ENCODE measurements around the gene MAD1L1.
"Not testable (repeated sequence)": the region's sequence is repeated elsewhere in the genome, so short reads cannot be mapped to it uniquely, and the experiment has no call there.

MAD1L1 gene

GRCh38 chr7:1839701-1840100 lies 393.0 kb downstream of the MAD1L1 start:
- Histone ChIP-seq H3K36me3 (ENCODE audit: control insufficient read depth in 2 of 2, insufficient read depth in 2 of 2, low read length in 2 of 2) (no peaks in the 10 kb centered on the region), H3K4me3 (ENCODE audit: low read length in 2 of 2) (no peak overlapping the region), H3K27me3 (ENCODE audit: control insufficient read depth in 2 of 2, insufficient read depth in 2 of 2, low read length in 2 of 2) (no peaks in the 10 kb centered on the region), H3K27ac (ENCODE audit: low read depth in 2 of 2, low read length in 2 of 2) (no peak overlapping the region), H3K9ac (ENCODE audit: low read depth in 1 of 2, low read length in 2 of 2) (no peak overlapping the region), H3K4me1 (ENCODE audit: control insufficient read depth in 2 of 2, insufficient read depth in 2 of 2, low read length in 2 of 2) (no peaks in the 10 kb centered on the region), H3K9me3 (ENCODE audit: control insufficient read depth in 2 of 2, low read length in 2 of 2) (no peaks in the 10 kb centered on the region)

DNA sequence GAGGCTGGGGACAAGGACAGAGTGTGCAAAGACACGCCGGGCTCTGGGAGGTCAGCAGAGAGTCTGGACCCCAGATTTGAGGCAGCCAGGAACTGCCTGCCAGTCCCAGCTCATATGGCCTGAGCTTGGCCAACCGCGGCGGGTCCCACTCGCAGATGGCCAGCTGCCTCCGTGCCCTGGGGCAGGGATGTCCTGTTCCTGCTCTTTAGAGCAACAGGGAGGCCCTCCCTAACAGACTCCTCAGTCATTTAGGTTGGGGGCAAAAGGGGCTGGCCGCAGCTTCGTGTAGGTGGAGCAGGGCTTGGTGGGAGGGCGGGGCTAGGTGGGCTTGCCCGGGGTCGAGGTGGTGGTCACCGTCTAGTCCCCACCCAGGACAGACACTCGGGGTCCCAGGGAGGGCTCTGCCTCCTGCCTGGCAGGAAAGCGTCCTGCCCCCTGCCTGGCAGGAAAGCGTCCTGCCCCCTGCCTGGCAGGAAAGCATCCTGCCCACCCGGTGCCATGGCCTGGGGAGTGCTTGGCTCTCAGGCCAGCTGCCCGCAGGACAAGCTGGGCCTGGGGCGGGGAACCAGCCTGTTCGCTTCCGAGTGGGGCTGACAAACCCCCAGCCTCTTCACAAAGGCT lies 393.7 kb downstream of the MAD1L1 start:
- not testable (repeated sequence) for H3K36me3 ChIP-seq (ENCODE audit: control insufficient read depth in 2 of 2, insufficient read depth in 2 of 2, low read length in 2 of 2); H3K9me3 ChIP-seq (ENCODE audit: control insufficient read depth in 2 of 2, low read length in 2 of 2); H3K4me1 ChIP-seq (ENCODE audit: control insufficient read depth in 2 of 2, insufficient read depth in 2 of 2, low read length in 2 of 2); H3K27me3 ChIP-seq (ENCODE audit: control insufficient read depth in 2 of 2, insufficient read depth in 2 of 2, low read length in 2 of 2); H3K27ac ChIP-seq (ENCODE audit: low read depth in 2 of 2, low read length in 2 of 2); H3K9ac ChIP-seq (ENCODE audit: low read depth in 1 of 2, low read length in 2 of 2); H3K4me3 ChIP-seq (ENCODE audit: low read length in 2 of 2)

DNA sequence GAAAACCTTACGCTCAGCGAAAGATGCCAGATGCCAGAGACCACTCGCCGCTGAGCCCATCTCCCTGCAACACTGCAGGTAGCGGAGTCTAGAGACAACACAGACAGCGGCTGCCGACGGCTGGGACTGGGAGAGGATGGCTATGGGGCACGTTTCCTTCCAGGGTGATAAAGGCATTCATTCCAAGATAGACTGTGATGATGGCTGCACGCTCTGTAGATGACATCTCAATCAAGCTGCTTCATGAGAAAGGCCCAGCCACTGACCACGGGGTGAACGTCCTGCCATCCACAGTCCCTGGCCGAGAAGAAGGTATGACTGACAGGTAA lies 394.2 kb downstream of the MAD1L1 start:
- H3K27me3 ChIP-seq (ENCODE audit: control insufficient read depth in 2 of 2, insufficient read depth in 2 of 2, low read length in 2 of 2); H3K36me3 ChIP-seq (ENCODE audit: control insufficient read depth in 2 of 2, insufficient read depth in 2 of 2, low read length in 2 of 2); H3K27ac ChIP-seq (ENCODE audit: low read depth in 2 of 2, low read length in 2 of 2); H3K4me1 ChIP-seq (ENCODE audit: control insufficient read depth in 2 of 2, insufficient read depth in 2 of 2, low read length in 2 of 2); H3K9me3 ChIP-seq (ENCODE audit: control insufficient read depth in 2 of 2, low read length in 2 of 2); H3K4me3 ChIP-seq (ENCODE audit: low read length in 2 of 2); H3K9ac ChIP-seq (ENCODE audit: low read depth in 1 of 2, low read length in 2 of 2): not testable (repeated sequence)

GRCh38 chr7:1837696-1838543 lies 394.8 kb downstream of the MAD1L1 start:
- not testable (repeated sequence) for H3K36me3 ChIP-seq (ENCODE audit: control insufficient read depth in 2 of 2, insufficient read depth in 2 of 2, low read length in 2 of 2); H3K27ac ChIP-seq (ENCODE audit: low read depth in 2 of 2, low read length in 2 of 2); H3K27me3 ChIP-seq (ENCODE audit: control insufficient read depth in 2 of 2, insufficient read depth in 2 of 2, low read length in 2 of 2); H3K9me3 ChIP-seq (ENCODE audit: control insufficient read depth in 2 of 2, low read length in 2 of 2); H3K9ac ChIP-seq (ENCODE audit: low read depth in 1 of 2, low read length in 2 of 2); H3K4me1 ChIP-seq (ENCODE audit: control insufficient read depth in 2 of 2, insufficient read depth in 2 of 2, low read length in 2 of 2); H3K4me3 ChIP-seq (ENCODE audit: low read length in 2 of 2)

- H3K4me3 ChIP-seq (ENCODE audit: low read length in 2 of 2); H3K4me1 ChIP-seq (ENCODE audit: control insufficient read depth in 2 of 2, insufficient read depth in 2 of 2, low read length in 2 of 2); H3K27me3 ChIP-seq (ENCODE audit: control insufficient read depth in 2 of 2, insufficient read depth in 2 of 2, low read length in 2 of 2); H3K9me3 ChIP-seq (ENCODE audit: control insufficient read depth in 2 of 2, low read length in 2 of 2); H3K9ac ChIP-seq (ENCODE audit: low read depth in 1 of 2, low read length in 2 of 2); H3K27ac ChIP-seq (ENCODE audit: low read depth in 2 of 2, low read length in 2 of 2); H3K36me3 ChIP-seq (ENCODE audit: control insufficient read depth in 2 of 2, insufficient read depth in 2 of 2, low read length in 2 of 2): not testable (repeated sequence)
These were observed 400.7 kb downstream of the MAD1L1 start for GRCh38 chr7:1831933-1832535.

DNA sequence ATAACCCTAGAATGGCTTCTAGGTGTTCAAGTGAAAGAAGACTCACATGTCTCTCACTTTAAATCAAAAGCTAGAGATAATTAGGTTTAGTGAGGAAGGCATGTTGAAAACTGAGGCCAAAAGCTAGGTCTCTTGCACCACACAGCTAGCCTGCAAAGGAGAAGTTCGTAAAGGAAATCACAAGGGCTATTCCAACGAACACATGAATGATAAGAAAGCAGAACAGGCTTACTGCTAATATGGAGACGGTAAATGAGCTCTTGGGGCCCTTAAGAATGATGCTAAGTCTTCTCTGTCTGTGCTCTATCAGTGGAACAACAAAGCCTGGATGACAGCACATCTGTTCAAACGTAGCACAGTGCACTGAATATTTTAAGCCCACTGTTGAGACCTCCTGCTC lies 401.3 kb downstream of the MAD1L1 start:
- H3K27ac ChIP-seq (ENCODE audit: low read depth in 2 of 2, low read length in 2 of 2); H3K9ac ChIP-seq (ENCODE audit: low read depth in 1 of 2, low read length in 2 of 2); H3K9me3 ChIP-seq (ENCODE audit: control insufficient read depth in 2 of 2, low read length in 2 of 2): not testable (repeated sequence)

DNA sequence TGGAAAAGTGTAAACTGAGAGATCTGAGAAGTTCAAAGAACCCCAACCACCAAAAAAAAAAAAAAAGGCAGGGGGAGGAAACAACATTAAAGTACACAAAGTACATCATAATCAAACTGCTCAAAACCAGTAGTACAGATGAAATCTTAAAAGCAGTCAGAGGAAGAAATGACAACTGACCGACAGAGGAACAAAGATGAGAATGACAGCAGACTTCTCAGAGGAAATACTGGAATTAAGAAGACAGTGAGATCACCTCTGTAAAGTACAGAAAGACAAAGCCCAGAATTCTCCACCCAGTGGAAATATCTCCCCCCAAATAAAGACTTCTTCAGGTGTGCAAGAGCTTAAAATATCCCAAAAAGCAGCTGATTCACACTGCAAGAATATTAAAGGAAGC lies 403.1 kb downstream of the MAD1L1 start:
- not testable (repeated sequence) for H3K9ac ChIP-seq (ENCODE audit: low read depth in 1 of 2, low read length in 2 of 2); H3K27me3 ChIP-seq (ENCODE audit: control insufficient read depth in 2 of 2, insufficient read depth in 2 of 2, low read length in 2 of 2); H3K4me3 ChIP-seq (ENCODE audit: low read length in 2 of 2); H3K27ac ChIP-seq (ENCODE audit: low read depth in 2 of 2, low read length in 2 of 2); H3K4me1 ChIP-seq (ENCODE audit: control insufficient read depth in 2 of 2, insufficient read depth in 2 of 2, low read length in 2 of 2); H3K9me3 ChIP-seq (ENCODE audit: control insufficient read depth in 2 of 2, low read length in 2 of 2); H3K36me3 ChIP-seq (ENCODE audit: control insufficient read depth in 2 of 2, insufficient read depth in 2 of 2, low read length in 2 of 2)

More for the DNA sequence above, 401.3 kb downstream of the MAD1L1 start:
- not testable (repeated sequence) for H3K27me3 ChIP-seq (ENCODE audit: control insufficient read depth in 2 of 2, insufficient read depth in 2 of 2, low read length in 2 of 2); H3K4me1 ChIP-seq (ENCODE audit: control insufficient read depth in 2 of 2, insufficient read depth in 2 of 2, low read length in 2 of 2); H3K36me3 ChIP-seq (ENCODE audit: control insufficient read depth in 2 of 2, insufficient read depth in 2 of 2, low read length in 2 of 2); H3K4me3 ChIP-seq (ENCODE audit: low read length in 2 of 2)

- Histone ChIP-seq H3K4me1 (ENCODE audit: control insufficient read depth in 2 of 2, insufficient read depth in 2 of 2, low read length in 2 of 2) (no peaks in the 10 kb centered on the region), H3K4me3 (ENCODE audit: low read length in 2 of 2) (no peak overlapping the region), H3K9ac (ENCODE audit: low read depth in 1 of 2, low read length in 2 of 2) (no peak overlapping the region), H3K27ac (ENCODE audit: low read depth in 2 of 2, low read length in 2 of 2) (no peak overlapping the region), H3K36me3 (ENCODE audit: control insufficient read depth in 2 of 2, insufficient read depth in 2 of 2, low read length in 2 of 2) (no peaks in the 10 kb centered on the region), H3K9me3 (ENCODE audit: control insufficient read depth in 2 of 2, low read length in 2 of 2) (no peaks in the 10 kb centered on the region), H3K27me3 (ENCODE audit: control insufficient read depth in 2 of 2, insufficient read depth in 2 of 2, low read length in 2 of 2) (no peaks in the 10 kb centered on the region)
These were observed 403.6 kb downstream of the MAD1L1 start for GRCh38 chr7:1829111-1829510.

GRCh38 chr7:1828170-1828569 lies 404.6 kb downstream of the MAD1L1 start:
- H3K27ac ChIP-seq (ENCODE audit: low read depth in 2 of 2, low read length in 2 of 2); H3K4me1 ChIP-seq (ENCODE audit: control insufficient read depth in 2 of 2, insufficient read depth in 2 of 2, low read length in 2 of 2); H3K4me3 ChIP-seq (ENCODE audit: low read length in 2 of 2); H3K9me3 ChIP-seq (ENCODE audit: control insufficient read depth in 2 of 2, low read length in 2 of 2); H3K9ac ChIP-seq (ENCODE audit: low read depth in 1 of 2, low read length in 2 of 2); H3K36me3 ChIP-seq (ENCODE audit: control insufficient read depth in 2 of 2, insufficient read depth in 2 of 2, low read length in 2 of 2); H3K27me3 ChIP-seq (ENCODE audit: control insufficient read depth in 2 of 2, insufficient read depth in 2 of 2, low read length in 2 of 2): not testable (repeated sequence)

GRCh38 chr7:1827521-1827981 lies 405.2 kb downstream of the MAD1L1 start:
- H3K36me3 ChIP-seq (ENCODE audit: control insufficient read depth in 2 of 2, insufficient read depth in 2 of 2, low read length in 2 of 2); H3K27ac ChIP-seq (ENCODE audit: low read depth in 2 of 2, low read length in 2 of 2); H3K4me1 ChIP-seq (ENCODE audit: control insufficient read depth in 2 of 2, insufficient read depth in 2 of 2, low read length in 2 of 2); H3K27me3 ChIP-seq (ENCODE audit: control insufficient read depth in 2 of 2, insufficient read depth in 2 of 2, low read length in 2 of 2); H3K9me3 ChIP-seq (ENCODE audit: control insufficient read depth in 2 of 2, low read length in 2 of 2); H3K4me3 ChIP-seq (ENCODE audit: low read length in 2 of 2); H3K9ac ChIP-seq (ENCODE audit: low read depth in 1 of 2, low read length in 2 of 2): not testable (repeated sequence)

All from mucosa of rectum (tissue), 2 donors.